Transverse colon (tissue), 3 donors: ENCODE results near the gene STK38L.

Source experiments
- CTCF ChIP-seq, 5 experiments: fragments of 200-600 bp in 3 of 5; fragments of 450-650 bp in 2 of 5; sonication (generic) in 3 of 5; IDR thresholded peaks; 1 replicate in 2 of 5; 2 replicates in 3 of 5; pipeline ENCODE4 v1.5.1; 2016 to 2017; ENCODE audit warnings: antibody characterized with exemption in 5 of 5, inconsistent platforms in 3 of 5, mild to moderate bottlenecking in 2 of 5, moderate library complexity in 1 of 5
- EP300 ChIP-seq: sonication (generic); formaldehyde crosslinking; IDR thresholded peaks from one replicate; pipeline ENCODE4 v1.6.1; 2017; ENCODE audit warnings: antibody characterized with exemption, low read depth
- POLR2A ChIP-seq: fragments of 450-650 bp; IDR thresholded peaks from one replicate; pipeline ENCODE4 v1.6.1; 2016; ENCODE audit warnings: antibody characterized with exemption, mild to moderate bottlenecking, moderate library complexity

DNA sequence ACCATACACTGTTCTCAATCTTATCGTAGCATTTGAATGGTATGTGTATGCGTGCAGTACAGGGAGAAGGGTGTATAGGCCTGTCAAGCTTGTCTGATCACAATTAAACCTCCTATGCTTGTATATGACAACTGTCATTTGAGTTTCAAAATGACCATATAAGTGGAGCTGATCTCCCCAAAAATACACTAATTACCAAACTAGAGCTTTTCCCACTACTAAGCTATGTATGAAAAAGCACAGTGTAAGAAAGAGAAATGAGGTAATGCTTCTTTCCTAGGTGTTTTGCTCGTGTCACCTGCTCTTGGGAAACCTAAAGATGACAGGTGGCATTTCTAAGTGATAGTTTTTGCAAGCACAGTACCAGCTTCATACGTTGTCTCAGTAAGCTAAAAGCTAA is 1.1 kb upstream of the STK38L start:
- no peak for TF ChIP-seq CTCF (IDR thresholded peaks at IDR 0.05)
- TF ChIP-seq POLR2A, result no peak
- TF ChIP-seq EP300, result no peak
